Natural killer cell (primary cell): ENCODE data around the gene OSBP2. TPM values are rescaled to one million over a fixed set of nuclear protein-coding genes. Genes with fewer than 3 reads are reported as not detected.

Experiments used
- ATAC-seq, 3 donors: fragments of 150-1000 bp in 2 of 3; fragments of 200-7000 bp in 1 of 3; cut with Tn5 transposase; 1 replicate in 1 of 3; 2 replicates in 2 of 3; pipeline ENCODE4 v1.10.0; 2021; ENCODE audit warnings: mild to moderate bottlenecking in 2 of 3, moderate library complexity in 2 of 3
- DNase-seq, 2 donors: peaks; one replicate each; pipeline versions ENCODE4 v3.0.0 to v3.0.0-alpha.2; 2013 to 2021; ENCODE audit warnings: mixed read lengths in 1 of 2
- H3K27ac ChIP-seq: one replicate; pipeline ENCODE4 v1.5.1; 2013; ENCODE audit warnings: mild to moderate bottlenecking, low read length
- H3K27me3 ChIP-seq: one replicate; pipeline ENCODE4 v1.6.1; 2013; ENCODE audit warnings: low read length; ENCODE audit not compliant: control insufficient read depth, insufficient read depth
- H3K36me3 ChIP-seq: one replicate; pipeline ENCODE4 v1.6.1; 2013; ENCODE audit warnings: low read length; ENCODE audit not compliant: control insufficient read depth, insufficient read depth
- H3K4me1 ChIP-seq: one replicate; pipeline ENCODE4 v1.6.1; 2013; ENCODE audit warnings: low read length; ENCODE audit not compliant: control insufficient read depth, insufficient read depth
- H3K4me3 ChIP-seq: one replicate; pipeline ENCODE4 v1.5.1; 2013; ENCODE audit warnings: low read length
- H3K9me3 ChIP-seq: one replicate; pipeline ENCODE4 v1.6.1; 2013; ENCODE audit warnings: low read length; ENCODE audit not compliant: control insufficient read depth, insufficient read depth
- H3K27ac Mint-ChIP-seq, 2 donors: one replicate each; pipeline ENCODE4 v1.8.0; 2022; ENCODE audit warnings: mild to moderate bottlenecking in 2 of 2, mixed read lengths in 2 of 2, moderate library complexity in 1 of 2
- H3K27me3 Mint-ChIP-seq, 2 donors: one replicate each; pipeline ENCODE4 v1.8.0; 2022; ENCODE audit warnings: low read depth in 2 of 2, mixed read lengths in 2 of 2
- H3K36me3 Mint-ChIP-seq: one replicate; pipeline ENCODE4 v1.8.0; 2022; ENCODE audit warnings: mixed read lengths
- H3K4me1 Mint-ChIP-seq, 2 donors: one replicate each; pipeline ENCODE4 v1.8.0; 2022; ENCODE audit warnings: mixed read lengths in 2 of 2
- H3K4me3 Mint-ChIP-seq: one replicate; pipeline ENCODE4 v1.8.0; 2022; ENCODE audit warnings: mild to moderate bottlenecking, moderate library complexity, mixed read lengths
- H3K9me3 Mint-ChIP-seq, 2 donors: one replicate each; pipeline ENCODE4 v1.8.0; 2022; ENCODE audit warnings: mixed read lengths in 2 of 2
- CTCF ChIP-seq: fragments of 200-600 bp; IDR thresholded peaks from one replicate; pipeline ENCODE4 v1.8.0; 2022; ENCODE audit warnings: antibody characterized with exemption
- WGBS: methylation state at CpG from one replicate; pipeline ENCODE4 v1.1.7; 2013; ENCODE audit warnings: missing lambda C conversion rate; ENCODE audit not compliant: insufficient coverage; 5-methylcytosine and 5-hydroxymethylcytosine counted together
- intact Hi-C: fragments of 100-400 bp; cut with micrococcal nuclease; formaldehyde crosslinking; loops from one replicate; pipeline ENCODE4 v1.14.2; 2022
- total RNA-seq, 4 donors: library from RNA; stranded (reverse); fragments of 120-200 nt in 1 of 4; gene quantifications; one replicate each; pipeline versions ENCODE4 v1.2.3 to v1.2.4, GENCODE V29; 2013 to 2022

The OSBP2 gene
- total RNA-seq, 3 donors from 2014 or later (not counting 1 experiment from before 2014, with no cell fraction given): 0.65 to 1.2 (median 0.79) TPM

- Histone ChIP-seq H3K27ac (no peak overlapping the region), H3K36me3 (peaks cover 44% of the 10 kb centered on the region), H3K4me1 (no peaks in the 10 kb centered on the region), H3K4me3 (no peak overlapping the region), H3K9me3 (no peaks in the 10 kb centered on the region), H3K27me3 (no peaks in the 10 kb centered on the region)
- H3K27me3 Mint-ChIP-seq: no peaks in the 10 kb centered on the region
- peaks cover 18% of the 10 kb centered on the region for H3K36me3 Mint-ChIP-seq
- no peak overlapping the region for H3K4me3 Mint-ChIP-seq
- H3K4me1 Mint-ChIP-seq: peaks cover 3 to 4% of the 10 kb centered on the region in 2 donors
- WGBS: 97% methylated on average over 7 of the region's 7 CpGs
- no peak for ATAC-seq
- intact Hi-C loops: loop anchor here (5.0 kb wide), 2 partner anchors 132 to 282 kb away; partner anchors contain the start of gene SMTN
- TF ChIP-seq CTCF: no peak
- no peak for DNase-seq
- H3K27ac Mint-ChIP-seq: no peak overlapping the region
- H3K9me3 Mint-ChIP-seq: no peaks in the 10 kb centered on the region
These were observed 255.4 kb downstream of the OSBP2 start for GRCh38 chr22:30949934-30950660.

- Histone ChIP-seq H3K9me3 (no peaks in the 10 kb centered on the region), H3K27me3 (no peaks in the 10 kb centered on the region), H3K36me3 (peaks cover 26% of the 10 kb centered on the region), H3K27ac (no peak overlapping the region), H3K4me1 (no peaks in the 10 kb centered on the region), H3K4me3 (no peak overlapping the region)
- WGBS: 100% methylated on average over 2 of the region's 2 CpGs
- H3K36me3 Mint-ChIP-seq: peaks cover 8% of the 10 kb centered on the region
- no peak for TF ChIP-seq CTCF
- H3K27ac Mint-ChIP-seq: no peak overlapping the region
- H3K4me1 Mint-ChIP-seq: peaks cover 9 to 12% of the 10 kb centered on the region in 2 donors
- no peaks in the 10 kb centered on the region for H3K27me3 Mint-ChIP-seq
- intact Hi-C loops: no loop called here
- ATAC-seq: no peak
- no peaks in the 10 kb centered on the region for H3K9me3 Mint-ChIP-seq
- no peak overlapping the region for H3K4me3 Mint-ChIP-seq
- DNase-seq: no peak
These were observed 258.5 kb downstream of the OSBP2 start for GRCh38 chr22:30953206-30953605.

GRCh38 chr22:30955153-30955552, 260.5 kb downstream of the OSBP2 start:
- Mint-ChIP-seq H3K36me3 (no peaks in the 10 kb centered on the region), H3K4me1 (peaks cover 23 to 25% of the 10 kb centered on the region in 2 donors), H3K27me3 (no peaks in the 10 kb centered on the region), H3K27ac (no peak overlapping the region), H3K9me3 (no peaks in the 10 kb centered on the region), H3K4me3 (no peak overlapping the region)
- H3K27ac ChIP-seq: no peak overlapping the region
- DNase-seq (no peak), ATAC-seq (no peak)
- H3K27me3 ChIP-seq: no peaks in the 10 kb centered on the region
- intact Hi-C loops: no loop called here
- no peaks in the 10 kb centered on the region for H3K4me1 ChIP-seq
- peaks cover 12% of the 10 kb centered on the region for H3K36me3 ChIP-seq
- no peaks in the 10 kb centered on the region for H3K9me3 ChIP-seq
- H3K4me3 ChIP-seq: no peak overlapping the region
- 74% methylated on average over 4 of the region's 4 CpGs for WGBS
- no peak for TF ChIP-seq CTCF

Other genes with a start within 250 kb of the OSBP2 start
- not detected for gene SEC14L3, start 222.9 kb upstream of the OSBP2 start, total RNA-seq
- not detected for gene SEC14L4, start 189.2 kb upstream of the OSBP2 start, total RNA-seq
- under 1 TPM in 2 of 3 donors, not detected in 1; 0.18 to 0.23 TPM for gene SEC14L6, start 148.1 kb upstream of the OSBP2 start, total RNA-seq
- not detected for gene GAL3ST1, start 120.2 kb upstream of the OSBP2 start, total RNA-seq
- 10 to 100 TPM; 30.9 to 39.7 (median 34.9) TPM for gene PES1, start 103.0 kb upstream of the OSBP2 start, total RNA-seq
- 1 to 10 TPM in 1 of 3 donors, under 1 TPM in 2; 0.42 to 1.2 (median 0.95) TPM for gene TCN2, start 87.7 kb upstream of the OSBP2 start, total RNA-seq
- gene SLC35E4, start 59.1 kb upstream of the OSBP2 start, total RNA-seq: 1 to 10 TPM; 2.9 to 5.8 (median 2.9) TPM
- gene DUSP18, start 27.0 kb upstream of the OSBP2 start, total RNA-seq: 10 to 100 TPM; 10.2 to 12.8 (median 10.5) TPM